Naive thymus-derived CD8-positive, alpha-beta T cell (primary cell): ENCODE measurements around the gene SPO11. TPM values are rescaled to one million over a fixed set of nuclear protein-coding genes. Genes with fewer than 3 reads are reported as not detected.

Experiments
- ATAC-seq, 2 donors: fragments of 150-1000 bp; cut with Tn5 transposase in 1 of 2; sonication (Bioruptor Pico), chemical (Tn5 transposase) in 1 of 2; 1 replicate in 1 of 2; 2 replicates in 1 of 2; pipeline ENCODE4 v1.10.0; 2021; ENCODE audit warnings: mild to moderate bottlenecking in 2 of 2, moderate library complexity in 2 of 2
- POLR2A ChIA-PET: fragments of 350-600 bp; sonication (Branson Sonifier 250); formaldehyde crosslinking; loops from one replicate; lab custom pipeline; 2021; ENCODE audit warnings: antibody characterized with exemption; lab: Charles Lee
- DNase-seq, 10 donors: peaks; one replicate each; pipeline versions ENCODE4 v3.0.0 to v3.0.0-alpha.2; 2020 to 2022
- H3K27ac Mint-ChIP-seq, 10 donors: one replicate each; pipeline ENCODE4 v1.8.0; 2020 to 2022; ENCODE audit warnings: mild to moderate bottlenecking in 10 of 10, mixed read lengths in 10 of 10, moderate library complexity in 4 of 10, inconsistent platforms in 1 of 10
- H3K27me3 Mint-ChIP-seq, 5 donors: one replicate each; pipeline ENCODE4 v1.8.0; 2021 to 2022; ENCODE audit warnings: mixed read lengths in 5 of 5
- H3K36me3 Mint-ChIP-seq, 3 donors: one replicate each; pipeline ENCODE4 v1.8.0; 2020 to 2022; ENCODE audit warnings: mixed read lengths in 3 of 3, mild to moderate bottlenecking in 2 of 3, inconsistent platforms in 1 of 3
- H3K4me1 Mint-ChIP-seq, 4 donors: one replicate each; pipeline ENCODE4 v1.8.0; 2021 to 2022; ENCODE audit warnings: mixed read lengths in 4 of 4
- H3K4me3 Mint-ChIP-seq, 10 donors: one replicate each; pipeline ENCODE4 v1.8.0; 2020 to 2022; ENCODE audit warnings: mild to moderate bottlenecking in 10 of 10, mixed read lengths in 10 of 10, moderate library complexity in 6 of 10, inconsistent platforms in 1 of 10
- H3K9me3 Mint-ChIP-seq, 9 donors: one replicate each; pipeline ENCODE4 v1.8.0; 2020 to 2022; ENCODE audit warnings: mixed read lengths in 9 of 9, mild to moderate bottlenecking in 3 of 9, inconsistent platforms in 1 of 9, moderate library complexity in 1 of 9
- polyA plus RNA-seq, 3 donors: library from polyadenylated mRNA; unstranded; fragments of 300-500 nt; fragmentation: Illumina TruSeq; gene quantifications; one replicate each; pipeline ENCODE4 v1.2.3, GENCODE V29; 2021
- total RNA-seq, 8 experiments: library from RNA in 2 of 8; stranded (reverse) in 2 of 8; gene quantifications; one replicate each; pipeline ENCODE4 v1.2.3 and lab custom pipeline; 2021 to 2026

The SPO11 gene
- total and polyA plus RNA-seq, 5 experiments from 2014 or later, result not detected

GRCh38 chr20:57315083-57315975 is 14.3 kb upstream of the SPO11 start:
- H3K9me3 Mint-ChIP-seq, result no peaks in the 10 kb centered on the region
- H3K27me3 Mint-ChIP-seq, result peaks cover 13 to 33% (median 17%) of the 10 kb centered on the region in 5 donors
- DNase-seq (no peak), ATAC-seq (no peak)
- H3K36me3 Mint-ChIP-seq, result no peaks in the 10 kb centered on the region
- no peak overlapping the region for H3K27ac Mint-ChIP-seq
- POLR2A ChIA-PET, result no interaction called here
- H3K4me3 Mint-ChIP-seq, result no peak overlapping the region
- H3K4me1 Mint-ChIP-seq, result no peaks in the 10 kb centered on the region

- Mint-ChIP-seq H3K4me1 (no peaks in the 10 kb centered on the region), H3K36me3 (no peaks in the 10 kb centered on the region), H3K27ac (no peak overlapping the region), H3K9me3 (no peaks in the 10 kb centered on the region), H3K4me3 (no peak overlapping the region), H3K27me3 (peaks cover 15 to 38% (median 20%) of the 10 kb centered on the region in 5 donors)
- POLR2A ChIA-PET, result no interaction called here
- no peak for DNase-seq
- ATAC-seq, result no peak
These were observed 13.6 kb upstream of the SPO11 start for GRCh38 chr20:57315976-57316480.

DNA sequence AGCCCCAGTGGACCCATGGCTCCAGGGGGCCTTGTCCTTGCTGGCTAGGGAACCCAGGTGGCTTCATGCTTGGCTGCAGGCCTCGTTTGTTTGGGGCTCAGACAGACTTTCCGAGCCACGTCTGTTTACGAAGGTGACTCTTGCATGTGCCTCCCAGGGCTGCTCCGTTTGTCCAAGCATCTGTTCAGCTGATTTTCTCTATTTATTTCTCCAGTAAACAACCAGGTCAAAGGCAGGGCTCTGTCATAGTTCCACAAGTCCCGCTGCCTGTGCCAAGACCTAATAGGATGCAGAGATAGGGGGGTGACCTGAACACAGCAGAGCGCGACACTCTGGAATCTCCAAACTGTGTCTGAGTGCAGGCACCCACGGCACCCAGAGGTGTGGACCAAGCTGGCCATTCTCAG is 12.8 kb upstream of the SPO11 start:
- ATAC-seq (no peak), DNase-seq (no peak)
- Mint-ChIP-seq H3K9me3 (peaks cover 0 to under 1% (median 0%) of the 10 kb centered on the region in 9 donors), H3K36me3 (no peaks in the 10 kb centered on the region), H3K27ac (no peak overlapping the region), H3K4me1 (no peaks in the 10 kb centered on the region), H3K27me3 (peaks cover 19 to 46% (median 28%) of the 10 kb centered on the region in 5 donors), H3K4me3 (no peak overlapping the region)
- POLR2A ChIA-PET, result no interaction called here

- POLR2A ChIA-PET, result no interaction called here
- DNase-seq, result no peak
- H3K27ac Mint-ChIP-seq, result no peak overlapping the region
These were observed 12.3 kb upstream of the SPO11 start for GRCh38 chr20:57317316-57317788.

GRCh38 chr20:57317789-57318371 is 11.7 kb upstream of the SPO11 start:
- DNase-seq (no peak), ATAC-seq (no peak)
- Mint-ChIP-seq H3K9me3 (peaks cover 0 to 2% (median 0%) of the 10 kb centered on the region in 9 donors), H3K27ac (no peak overlapping the region), H3K4me1 (no peaks in the 10 kb centered on the region), H3K27me3 (peaks cover 27 to 57% (median 36%) of the 10 kb centered on the region in 5 donors), H3K36me3 (no peaks in the 10 kb centered on the region), H3K4me3 (no peak overlapping the region)
- POLR2A ChIA-PET, result no interaction called here

More at GRCh38 chr20:57317316-57317788, 12.3 kb upstream of the SPO11 start:
- Mint-ChIP-seq H3K4me3 (no peak overlapping the region), H3K4me1 (no peaks in the 10 kb centered on the region), H3K36me3 (no peaks in the 10 kb centered on the region), H3K9me3 (peaks cover 0 to 2% (median 0%) of the 10 kb centered on the region in 9 donors), H3K27me3 (peaks cover 22 to 51% (median 31%) of the 10 kb centered on the region in 5 donors)
- ATAC-seq, result no peak

- H3K9me3 Mint-ChIP-seq, result peaks cover 0 to 8% (median 0%) of the 10 kb centered on the region in 9 donors
- POLR2A ChIA-PET, result no interaction called here
These were observed 10.0 kb upstream of the SPO11 start for GRCh38 chr20:57319584-57319983.

GRCh38 chr20:57320358-57320757 is 9.2 kb upstream of the SPO11 start:
- Mint-ChIP-seq H3K27me3 (peaks cover 32 to 53% (median 35%) of the 10 kb centered on the region in 5 donors), H3K4me1 (no peaks in the 10 kb centered on the region), H3K4me3 (no peak overlapping the region), H3K36me3 (peaks cover 0 to 5% (median 0%) of the 10 kb centered on the region in 3 donors), H3K27ac (no peak overlapping the region), H3K9me3 (peaks cover 0 to 14% (median 2%) of the 10 kb centered on the region in 9 donors)
- DNase-seq (no peak), ATAC-seq (no peak)
- POLR2A ChIA-PET, result no interaction called here

More at GRCh38 chr20:57319584-57319983, 10.0 kb upstream of the SPO11 start:
- H3K27me3 Mint-ChIP-seq, result peaks cover 32 to 53% (median 35%) of the 10 kb centered on the region in 5 donors
- DNase-seq (no peak), ATAC-seq (no peak)
- no peak overlapping the region for H3K27ac Mint-ChIP-seq
- H3K4me3 Mint-ChIP-seq, result no peak overlapping the region
- peaks cover 0 to under 1% (median 0%) of the 10 kb centered on the region in 3 donors for H3K36me3 Mint-ChIP-seq
- H3K4me1 Mint-ChIP-seq, result no peaks in the 10 kb centered on the region

GRCh38 chr20:57321142-57321541 is 8.5 kb upstream of the SPO11 start:
- H3K4me1 Mint-ChIP-seq, result no peaks in the 10 kb centered on the region
- DNase-seq (no peak), ATAC-seq (no peak)
- peaks cover 0 to 5% (median 0%) of the 10 kb centered on the region in 3 donors for H3K36me3 Mint-ChIP-seq
- peaks cover 32 to 53% (median 33%) of the 10 kb centered on the region in 5 donors for H3K27me3 Mint-ChIP-seq
- H3K4me3 Mint-ChIP-seq, result no peak overlapping the region
- H3K9me3 Mint-ChIP-seq, result peaks cover 0 to 14% (median 2%) of the 10 kb centered on the region in 9 donors
- POLR2A ChIA-PET, result no interaction called here
- H3K27ac Mint-ChIP-seq, result no peak overlapping the region

GRCh38 chr20:57322476-57322875 is 7.1 kb upstream of the SPO11 start:
- peaks cover 0 to 1% (median 0%) of the 10 kb centered on the region in 4 donors for H3K4me1 Mint-ChIP-seq
- peaks cover 32 to 53% (median 37%) of the 10 kb centered on the region in 5 donors for H3K27me3 Mint-ChIP-seq
- no peak overlapping the region for H3K4me3 Mint-ChIP-seq
- peaks cover 0 to 14% (median 2%) of the 10 kb centered on the region in 9 donors for H3K9me3 Mint-ChIP-seq
- H3K27ac Mint-ChIP-seq, result no peak overlapping the region
- DNase-seq, result no peak
- POLR2A ChIA-PET, result no interaction called here
- no peak for ATAC-seq
- H3K36me3 Mint-ChIP-seq, result peaks cover 0 to 5% (median 0%) of the 10 kb centered on the region in 3 donors

GRCh38 chr20:57323034-57323433 is 6.6 kb upstream of the SPO11 start:
- H3K27me3 Mint-ChIP-seq, result peaks cover 33 to 56% (median 40%) of the 10 kb centered on the region in 5 donors
- DNase-seq (no peak), ATAC-seq (no peak)
- no peak overlapping the region for H3K27ac Mint-ChIP-seq
- peaks cover 0 to 14% (median 2%) of the 10 kb centered on the region in 9 donors for H3K9me3 Mint-ChIP-seq
- POLR2A ChIA-PET, result no interaction called here
- H3K4me3 Mint-ChIP-seq, result no peak overlapping the region
- H3K4me1 Mint-ChIP-seq, result peaks cover 0 to 1% (median 0%) of the 10 kb centered on the region in 4 donors
- peaks cover 0 to 5% (median 0%) of the 10 kb centered on the region in 3 donors for H3K36me3 Mint-ChIP-seq

GRCh38 chr20:57325632-57326356 is 3.8 kb upstream of the SPO11 start:
- DNase-seq (no peak), ATAC-seq (no peak)
- POLR2A ChIA-PET, result no interaction called here
- H3K27ac Mint-ChIP-seq, result no peak overlapping the region
- H3K4me1 Mint-ChIP-seq, result peaks cover 0 to 1% (median 0%) of the 10 kb centered on the region in 4 donors
- peaks cover 23 to 40% (median 34%) of the 10 kb centered on the region in 5 donors for H3K27me3 Mint-ChIP-seq
- H3K9me3 Mint-ChIP-seq, result peaks cover 0 to 14% (median 2%) of the 10 kb centered on the region in 9 donors
- no peak overlapping the region for H3K4me3 Mint-ChIP-seq
- H3K36me3 Mint-ChIP-seq, result peaks cover 0 to 5% (median 0%) of the 10 kb centered on the region in 3 donors
